Effector memory CD4-positive, alpha-beta T cell (primary cell): ENCODE results near the gene ANXA6.

ENCODE experiments used
- DNase-seq, 3 donors: peaks; one replicate each; pipeline ENCODE4 v3.0.0-alpha.2; 2020
- H3K27ac ChIP-seq: 2 replicates; pipeline ENCODE4 v1.7.0; 2013; ENCODE audit warnings: mild to moderate bottlenecking, low read length, moderate library complexity; ENCODE audit not compliant: insufficient read depth, poor library complexity, severe bottlenecking
- H3K27me3 ChIP-seq: replicated peaks from 2 replicates; pipeline ENCODE4 v1.7.0; 2013; ENCODE audit warnings: mild to moderate bottlenecking, low read length; ENCODE audit not compliant: insufficient read depth, control insufficient read depth, poor library complexity, severe bottlenecking
- H3K36me3 ChIP-seq: 2 replicates; pipeline ENCODE4 v1.7.0; 2013; ENCODE audit warnings: mild to moderate bottlenecking, low read length, moderate library complexity; ENCODE audit not compliant: control insufficient read depth, insufficient read depth
- H3K4me1 ChIP-seq: 2 replicates; pipeline ENCODE4 v1.7.0; 2013; ENCODE audit warnings: low read length, mild to moderate bottlenecking; ENCODE audit not compliant: control insufficient read depth, insufficient read depth, poor library complexity, severe bottlenecking
- H3K4me3 ChIP-seq: 2 replicates; pipeline ENCODE4 v1.7.0; 2013; ENCODE audit warnings: low read length, low read depth, mild to moderate bottlenecking; ENCODE audit not compliant: insufficient read depth, poor library complexity, severe bottlenecking
- H3K9me3 ChIP-seq: 2 replicates; pipeline ENCODE4 v1.7.0; 2013; ENCODE audit warnings: mild to moderate bottlenecking, low read length, moderate library complexity; ENCODE audit not compliant: control insufficient read depth

The ANXA6 gene

DNA sequence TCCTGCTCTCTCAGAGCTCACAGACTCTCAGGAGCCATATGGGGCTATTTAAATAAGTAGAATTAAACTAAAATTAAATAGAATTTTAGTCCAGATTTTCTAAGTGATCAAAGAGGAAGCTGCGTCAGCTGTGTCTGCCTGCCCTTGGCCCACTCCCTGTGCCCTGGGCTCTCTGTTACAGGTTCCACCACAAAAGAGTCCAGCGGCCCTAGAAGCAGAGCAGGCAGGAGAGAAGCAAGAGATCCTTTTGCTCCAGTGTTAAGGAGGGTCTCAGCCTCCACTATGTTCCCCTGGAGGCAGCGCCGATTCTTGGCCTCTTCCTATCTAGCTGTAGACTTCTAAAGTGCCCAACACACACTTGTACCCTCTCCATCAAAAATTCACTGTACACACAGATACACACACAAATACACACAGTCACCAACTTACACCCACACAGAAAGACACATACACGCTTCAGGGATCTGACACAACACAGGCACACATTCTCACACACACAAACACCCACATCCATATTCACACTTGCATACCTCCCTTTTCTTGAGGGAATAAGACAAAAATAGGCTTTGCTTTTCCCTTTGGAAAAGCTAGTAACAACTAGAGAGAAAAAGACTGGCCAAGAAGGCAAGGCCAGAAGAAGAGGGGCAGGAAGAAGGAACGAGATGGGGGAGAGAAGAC is 71.2 kb downstream of the ANXA6 start:
- no peaks in the 10 kb centered on the region for H3K36me3 ChIP-seq
- peak overlapping the region; percentile 42 for H3K4me3 ChIP-seq
- peak overlapping the region; percentile 89 for H3K27ac ChIP-seq
- H3K9me3 ChIP-seq = no peaks in the 10 kb centered on the region
- no peaks in the 10 kb centered on the region for H3K27me3 ChIP-seq
- DNase-seq = no peak
- peaks cover 51% of the 10 kb centered on the region for H3K4me1 ChIP-seq

DNA sequence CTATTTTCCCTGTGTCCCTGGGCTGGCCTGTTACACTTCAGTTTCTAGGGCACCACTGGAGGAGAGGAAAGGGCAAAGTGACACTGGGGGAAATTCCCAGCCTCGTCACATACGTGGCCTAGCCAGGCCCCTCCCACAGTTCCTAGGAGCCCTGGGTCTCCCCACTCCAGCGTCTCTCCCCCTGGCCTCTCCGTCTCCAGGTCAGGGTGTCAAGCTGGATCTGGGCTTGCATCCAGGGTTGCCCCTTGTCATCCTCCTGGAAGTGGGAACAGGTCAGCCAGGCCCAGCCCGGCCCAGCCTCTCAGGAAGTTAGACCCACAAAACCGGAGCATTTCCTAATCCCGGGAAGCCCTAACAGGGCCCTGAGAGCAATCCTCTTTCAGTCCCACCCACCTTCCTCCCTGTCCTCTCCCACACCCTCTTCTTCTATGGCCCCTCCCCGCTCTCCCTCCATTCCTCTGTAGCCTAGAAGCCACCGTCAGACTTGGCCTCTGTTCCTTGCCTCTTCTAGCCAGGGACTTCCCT is 72.0 kb downstream of the ANXA6 start:
- Histone ChIP-seq H3K4me1 (peaks cover 53% of the 10 kb centered on the region), H3K36me3 (no peaks in the 10 kb centered on the region), H3K27ac (peak overlapping the region; percentile 89), H3K4me3 (peak overlapping the region; percentile 42), H3K9me3 (no peaks in the 10 kb centered on the region), H3K27me3 (no peaks in the 10 kb centered on the region)
- DNase-seq = peak; percentile 57 to 69 (median 63)

DNA sequence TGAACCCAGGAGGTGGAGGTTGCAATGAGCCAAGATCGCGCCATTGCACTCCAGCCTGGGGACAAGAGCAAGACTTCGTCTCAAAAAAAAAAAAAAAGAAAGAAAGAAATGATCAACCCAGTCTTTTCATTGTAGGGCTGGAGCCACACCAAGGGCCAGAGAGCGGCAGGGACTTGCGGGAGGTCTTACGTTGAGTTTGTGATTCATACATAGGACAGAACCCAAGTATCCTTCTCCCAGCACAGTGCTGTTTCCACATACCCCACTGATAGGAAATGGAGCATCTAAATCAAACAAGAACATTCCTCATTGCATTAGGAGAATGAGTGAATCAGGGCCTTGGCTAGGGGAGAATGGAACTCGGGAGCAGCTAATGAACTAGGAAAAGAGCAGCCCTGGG is 73.2 kb downstream of the ANXA6 start:
- Histone ChIP-seq H3K36me3 (no peaks in the 10 kb centered on the region), H3K4me1 (peaks cover 53% of the 10 kb centered on the region), H3K27me3 (no peaks in the 10 kb centered on the region), H3K27ac (peak overlapping the region; percentile 89), H3K4me3 (no peak overlapping the region), H3K9me3 (no peaks in the 10 kb centered on the region)
- DNase-seq = no peak

DNA sequence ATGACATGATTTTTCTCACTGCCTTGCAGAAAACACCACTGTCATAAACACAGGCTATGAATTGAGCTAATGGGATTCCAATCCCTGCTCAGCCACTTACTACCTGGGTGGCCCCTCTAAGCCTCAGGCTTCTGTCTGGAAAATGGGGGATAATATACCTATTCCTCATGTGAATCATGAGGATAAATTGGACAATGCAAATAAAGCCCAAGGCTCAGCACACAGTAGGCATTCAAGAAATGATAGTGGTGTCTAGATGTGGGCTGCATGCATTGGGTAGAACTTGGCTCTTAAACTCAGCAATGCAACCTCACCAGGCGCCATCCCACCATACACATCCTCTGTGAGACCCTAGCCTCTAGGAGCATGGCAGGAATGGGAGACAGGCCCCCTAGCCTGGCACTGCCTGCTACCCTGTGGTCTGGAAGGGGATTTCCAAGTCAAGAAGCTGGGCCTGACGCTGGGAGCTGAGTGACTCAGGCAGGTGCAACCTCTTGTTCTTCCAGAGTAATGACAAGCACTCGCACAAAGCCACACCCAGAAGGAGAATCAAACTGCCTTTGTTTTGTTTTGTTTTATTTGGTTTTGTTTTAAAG is 74.4 kb downstream of the ANXA6 start:
- Histone ChIP-seq H3K27ac (peak overlapping the region; percentile 99), H3K4me1 (peaks cover 63% of the 10 kb centered on the region), H3K9me3 (no peaks in the 10 kb centered on the region), H3K36me3 (no peaks in the 10 kb centered on the region), H3K27me3 (no peaks in the 10 kb centered on the region), H3K4me3 (no peak overlapping the region)
- peak; percentile 65 to 76 (median 70) for DNase-seq

DNA sequence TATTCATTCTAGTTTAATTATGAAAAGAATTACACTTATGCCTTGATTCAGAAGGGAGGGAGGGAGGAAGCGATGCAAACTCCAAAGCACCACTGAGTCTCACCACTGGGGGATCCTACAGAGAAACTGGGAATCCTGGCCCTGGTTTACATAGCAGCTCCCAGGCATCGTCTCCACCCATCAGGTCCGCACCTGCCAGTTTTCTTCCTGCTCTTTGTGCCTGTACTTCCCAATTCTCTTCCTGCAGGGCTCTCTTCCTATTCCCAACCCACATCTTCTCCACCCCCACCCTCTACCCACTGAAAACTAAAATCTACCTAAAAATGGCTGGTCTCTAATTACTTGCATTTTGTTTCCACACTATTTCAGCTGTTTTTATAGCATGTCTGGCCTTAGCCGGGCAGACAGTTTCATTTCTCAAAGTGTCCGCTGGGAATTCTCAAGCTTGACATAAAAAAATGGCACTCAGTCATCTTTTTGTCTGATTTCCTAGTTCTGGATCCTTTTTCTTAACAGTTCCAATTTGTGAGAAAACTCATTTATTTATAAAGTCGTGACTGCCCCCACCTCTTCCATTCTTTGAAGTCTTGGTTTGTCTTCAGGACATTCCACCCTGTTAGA is 75.2 kb downstream of the ANXA6 start:
- no peaks in the 10 kb centered on the region for H3K36me3 ChIP-seq
- DNase-seq = no peak
- H3K4me3 ChIP-seq = peak overlapping the region; percentile 93
- peaks cover 67% of the 10 kb centered on the region for H3K4me1 ChIP-seq
- H3K27me3 ChIP-seq = no peaks in the 10 kb centered on the region
- H3K9me3 ChIP-seq = no peaks in the 10 kb centered on the region
- peak overlapping the region; percentile 99 for H3K27ac ChIP-seq

DNA sequence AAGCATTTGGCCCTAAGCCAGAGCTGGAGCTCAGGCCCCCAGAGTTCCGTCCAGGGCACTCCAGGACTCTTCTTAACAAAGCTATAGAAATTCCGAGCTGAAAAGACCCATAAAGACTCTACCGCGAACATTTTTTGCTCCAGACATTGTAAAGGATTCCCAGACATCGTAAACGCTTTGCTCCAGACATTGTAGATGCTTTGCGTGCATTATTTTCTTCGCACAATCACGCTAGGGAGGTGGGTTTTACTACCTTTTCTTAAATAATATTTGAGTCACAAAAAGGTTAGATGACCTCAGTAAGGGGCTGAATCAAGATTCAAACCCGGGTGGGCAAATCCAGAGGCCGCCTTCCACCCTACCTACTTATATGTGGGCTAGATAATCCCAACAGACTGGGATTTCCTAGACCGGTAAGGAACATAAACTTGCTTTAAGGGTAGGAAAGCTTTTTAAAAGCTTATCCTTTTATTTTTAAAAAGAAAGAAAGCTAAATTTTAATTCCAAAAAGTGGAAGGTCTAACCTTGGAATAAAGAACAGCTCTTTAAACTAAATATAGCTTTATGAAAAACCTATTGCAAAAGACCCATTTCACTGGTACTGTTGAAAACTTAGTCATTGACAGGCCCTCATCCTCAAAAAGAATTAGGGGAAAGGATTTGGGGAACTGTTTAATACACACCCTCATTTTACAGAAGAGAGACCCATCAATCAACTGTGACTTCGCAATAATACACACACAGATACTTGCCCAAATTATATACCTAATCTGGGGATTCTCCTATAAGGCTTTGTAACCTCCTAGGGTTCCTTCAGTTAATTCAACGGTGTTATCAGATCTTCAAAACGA is 75.9 kb downstream of the ANXA6 start:
- H3K4me3 ChIP-seq = peak overlapping the region; percentile 93

DNA sequence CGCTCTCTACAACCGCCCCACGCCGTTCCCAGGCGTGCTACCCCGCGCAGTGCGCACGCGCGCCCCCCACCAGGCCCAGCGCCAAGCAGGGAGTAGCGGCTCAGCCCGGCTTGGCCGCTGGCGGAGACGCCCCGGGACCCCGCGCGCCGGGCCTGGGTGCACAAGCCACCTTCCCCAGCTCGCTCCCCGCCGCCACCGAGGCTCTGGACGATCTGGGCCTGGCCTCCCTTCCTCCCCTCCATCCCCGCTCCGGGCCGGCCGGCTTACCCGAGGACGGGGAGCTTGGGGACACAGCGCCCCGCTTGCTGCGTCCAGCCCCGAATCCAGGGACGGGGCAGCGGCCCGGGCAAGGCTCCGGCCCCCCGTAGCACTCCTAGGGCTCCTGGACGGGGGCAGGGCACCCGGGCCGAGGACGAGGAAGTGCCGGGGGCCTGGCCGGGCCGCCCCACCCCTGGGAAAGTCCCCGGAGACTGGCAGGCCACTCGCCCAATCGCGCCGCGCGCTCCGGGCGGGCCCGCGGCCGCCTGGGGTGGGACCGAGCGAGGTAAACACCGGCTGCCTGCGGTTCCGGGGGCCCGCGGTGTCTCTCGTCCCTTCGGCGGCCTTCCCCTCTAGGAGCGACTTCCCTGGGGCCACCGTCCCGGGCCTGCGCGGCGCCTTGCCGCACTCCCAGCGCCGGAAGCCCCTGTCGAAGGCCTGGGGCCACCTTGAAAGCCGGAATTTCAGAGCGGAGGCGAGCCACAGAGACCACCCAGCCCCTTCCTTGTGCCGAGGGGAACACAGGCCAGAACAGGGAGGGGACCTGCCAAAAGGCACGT is 76.8 kb downstream of the ANXA6 start, which contains the start of gene TNIP1:
Gene TNIP1, minus strand, starts transcription at position 422 of the 818 bp plus-strand sequence. CDS start 15,939 bp downstream, outside the sequence.
- Histone ChIP-seq H3K27ac (peak within 1 kb of the TSS; percentile 99), H3K9me3 (no peaks in the 10 kb centered on the region), H3K4me1 (peaks cover 66% of the 10 kb centered on the region), H3K36me3 (peaks cover 13% of the 10 kb centered on the region), H3K27me3 (no peaks in the 10 kb centered on the region), H3K4me3 (peak within 1 kb of the TSS; percentile 93)
- DNase-seq = peak; percentile 91 to 92 (median 91)

More for the DNA sequence above, 75.9 kb downstream of the ANXA6 start:
- Histone ChIP-seq H3K27ac (peak overlapping the region; percentile 99), H3K36me3 (peaks cover 5% of the 10 kb centered on the region), H3K9me3 (no peaks in the 10 kb centered on the region), H3K27me3 (no peaks in the 10 kb centered on the region), H3K4me1 (peaks cover 67% of the 10 kb centered on the region)
- DNase-seq = no peak

DNA sequence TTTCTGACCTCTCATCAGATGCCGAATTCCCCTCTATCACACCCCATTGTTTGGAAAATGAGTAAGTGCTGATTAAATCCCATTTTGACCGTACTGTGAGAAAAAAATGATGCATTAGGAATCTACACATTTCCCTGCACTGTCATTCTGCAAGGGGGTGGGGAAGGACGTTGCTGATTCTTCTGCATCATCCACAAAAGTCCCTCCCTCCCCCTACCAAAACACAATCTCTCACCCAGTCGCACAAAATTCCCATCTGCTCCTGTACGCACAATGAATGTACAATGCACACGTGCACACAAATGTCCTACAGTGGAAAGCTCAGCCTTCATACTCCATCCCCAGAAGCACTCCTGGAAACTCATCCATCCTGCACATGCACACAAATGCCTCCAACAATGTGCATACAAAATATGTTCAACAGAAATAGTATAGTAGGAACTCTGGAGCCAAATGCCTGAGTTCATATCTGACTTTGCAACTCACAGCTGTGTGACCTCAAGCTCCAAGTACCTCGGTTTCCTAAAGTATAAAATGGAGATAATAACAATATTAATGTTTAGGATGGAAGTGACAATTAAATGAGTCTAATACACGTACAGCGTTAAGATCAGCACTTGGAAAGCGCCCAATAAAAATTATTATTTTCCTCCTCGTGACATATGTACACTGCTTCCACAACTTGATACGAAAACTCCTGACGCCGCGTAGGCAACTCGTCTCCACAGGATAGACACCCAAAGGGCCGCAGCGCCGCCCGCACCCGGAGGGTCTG is 77.6 kb downstream of the ANXA6 start:
- peaks cover 64% of the 10 kb centered on the region for H3K4me1 ChIP-seq
- no peak for DNase-seq

More for the DNA sequence above, 77.6 kb downstream of the ANXA6 start:
- Histone ChIP-seq H3K9me3 (no peaks in the 10 kb centered on the region), H3K27ac (peak overlapping the region; percentile 99), H3K27me3 (no peaks in the 10 kb centered on the region), H3K36me3 (peaks cover 20% of the 10 kb centered on the region), H3K4me3 (peak overlapping the region; percentile 93)
